BJ (cell line): ENCODE data around the gene C1QL2. TPM values are rescaled to one million over a fixed set of nuclear protein-coding genes. Genes with fewer than 3 reads are reported as not detected.

ENCODE experiments used
- CTCF ChIA-PET: fragments of 350-600 bp; formaldehyde crosslinking; extraction: SDS; loops from one replicate; lab custom pipeline; 2021; ENCODE audit warnings: antibody characterized with exemption, inconsistent platforms; lab: Yijun Ruan, JAX
- POLR2A ChIA-PET: fragments of 300-600 bp; sonication (Branson Sonifier 250); formaldehyde crosslinking; extraction: SDS; loops from one replicate; lab custom pipeline; 2021; ENCODE audit warnings: antibody characterized with exemption; lab: Charles Lee
- DNase-seq: peaks from one replicate; pipeline ENCODE4 v3.0.0-alpha.2; 2011; ENCODE audit warnings: low read depth
- H3K27me3 ChIP-seq: 2 replicates; pipeline ENCODE4 v1.6.0; 2011; ENCODE audit warnings: low read length; ENCODE audit not compliant: control insufficient read depth, insufficient read depth
- H3K36me3 ChIP-seq: 2 replicates; pipeline ENCODE4 v1.5.1; 2011; ENCODE audit warnings: low read length; ENCODE audit not compliant: control insufficient read depth, insufficient read depth
- H3K4me3 ChIP-seq: 2 replicates; pipeline ENCODE4 v1.5.1; 2011; ENCODE audit warnings: low read depth, mild to moderate bottlenecking, control low read depth, low read length
- CTCF ChIP-seq: IDR thresholded peaks from 2 replicates; pipeline ENCODE4 v1.5.1; 2011; ENCODE audit warnings: low read depth, mild to moderate bottlenecking, control low read depth, inconsistent platforms, low read length, moderate library complexity; ENCODE audit not compliant: insufficient read depth
- polyA plus RNA-seq: library from polyadenylated mRNA; depleted of rRNA; stranded (reverse); fragments of >200 nt; gene quantifications from 2 replicates; pipeline ENCODE4 v1.2.3, GENCODE V29; 2011

C1QL2 gene
- polyA plus RNA-seq, 1 experiment = not detected

GRCh38 chr2:119175517-119175916 lies 17.0 kb upstream of the C1QL2 start:
- no peak for DNase-seq
- ChIA-PET CTCF (interaction anchor here (0.7 to 1.8 kb wide), 4 partner anchors 8 to 22 kb away, joined by 4 to 5 read pairs (median 4); no protein-coding TSS in a partner anchor), POLR2A (no interaction called here)
- Histone ChIP-seq H3K36me3 (no peaks in the 10 kb centered on the region), H3K4me3 (no peak overlapping the region), H3K27me3 (no peaks in the 10 kb centered on the region)
- no peak for TF ChIP-seq CTCF

- CTCF ChIA-PET = interaction anchor here (0.7 to 1.8 kb wide), 4 partner anchors 10 to 23 kb away, joined by 4 to 5 read pairs (median 4); no protein-coding TSS in a partner anchor
- TF ChIP-seq CTCF = no peak
Observed at GRCh38 chr2:119174993-119175347, 16.4 kb upstream of the C1QL2 start.

GRCh38 chr2:119174216-119174992 lies 15.9 kb upstream of the C1QL2 start:
- ChIA-PET CTCF (interaction anchor here (0.7 to 1.8 kb wide), 5 partner anchors 11 to 293 kb away, joined by 3 to 5 read pairs (median 4); no protein-coding TSS in a partner anchor), POLR2A (no interaction called here)
- DNase-seq = no peak
- no peaks in the 10 kb centered on the region for H3K36me3 ChIP-seq
- no peak overlapping the region for H3K4me3 ChIP-seq
- H3K27me3 ChIP-seq = no peaks in the 10 kb centered on the region
- TF ChIP-seq CTCF = peak; percentile 79

More at GRCh38 chr2:119174993-119175347, 16.4 kb upstream of the C1QL2 start:
- no peak overlapping the region for H3K4me3 ChIP-seq
- POLR2A ChIA-PET = no interaction called here
- no peaks in the 10 kb centered on the region for H3K27me3 ChIP-seq
- no peaks in the 10 kb centered on the region for H3K36me3 ChIP-seq
- no peak for DNase-seq

GRCh38 chr2:119173556-119174060 lies 15.1 kb upstream of the C1QL2 start:
- TF ChIP-seq CTCF = no peak
- no peak overlapping the region for H3K4me3 ChIP-seq
- no peak for DNase-seq
- POLR2A ChIA-PET = no interaction called here
- no peaks in the 10 kb centered on the region for H3K27me3 ChIP-seq
- CTCF ChIA-PET = interaction anchor here (0.7 to 0.9 kb wide), 2 partner anchors 26 to 292 kb away, joined by 3 read pairs; no protein-coding TSS in a partner anchor
- H3K36me3 ChIP-seq = no peaks in the 10 kb centered on the region

- ChIA-PET CTCF (no interaction called here), POLR2A (no interaction called here)
- no peak for DNase-seq
Observed at GRCh38 chr2:119170504-119170903, 12.0 kb upstream of the C1QL2 start.

More at GRCh38 chr2:119170504-119170903, 12.0 kb upstream of the C1QL2 start:
- no peak for TF ChIP-seq CTCF
- Histone ChIP-seq H3K36me3 (no peaks in the 10 kb centered on the region), H3K27me3 (no peaks in the 10 kb centered on the region), H3K4me3 (no peak overlapping the region)
